Measurements from ENCODE around the gene C19orf85. TPM values are rescaled to one million over a fixed set of nuclear protein-coding genes. Genes with fewer than 3 reads are reported as not detected.
A peak's percentile ranks its signal among the peaks of the same experiment; 100 is the strongest.
"Not testable (repeated sequence)": the region's sequence is repeated elsewhere in the genome, so short reads cannot be mapped to it uniquely, and the experiment has no call there.

Gene C19orf85
- total and polyA plus RNA-seq, 9 donors = not detected

GRCh38 chr19:55498246-55498840 is 33.8 kb upstream of the C19orf85 start:
- Histone ChIP-seq H3K36me3 (no peaks in the 10 kb centered on the region), H3K4me1 (ENCODE audit: insufficient read depth) (peaks cover 4% of the 10 kb centered on the region), H3K9me3 (no peaks in the 10 kb centered on the region), H3K27ac (no peak overlapping the region), H3K27me3 (no peaks in the 10 kb centered on the region), H3K4me3 (no peak overlapping the region)
- DNase-seq = no peak
- intact Hi-C loops (cut with DNase I) = no loop called here
- TF ChIP-seq EP300 (IDR thresholded peaks at IDR 0.05) = no peak
- TF ChIP-seq, protein P1, sequence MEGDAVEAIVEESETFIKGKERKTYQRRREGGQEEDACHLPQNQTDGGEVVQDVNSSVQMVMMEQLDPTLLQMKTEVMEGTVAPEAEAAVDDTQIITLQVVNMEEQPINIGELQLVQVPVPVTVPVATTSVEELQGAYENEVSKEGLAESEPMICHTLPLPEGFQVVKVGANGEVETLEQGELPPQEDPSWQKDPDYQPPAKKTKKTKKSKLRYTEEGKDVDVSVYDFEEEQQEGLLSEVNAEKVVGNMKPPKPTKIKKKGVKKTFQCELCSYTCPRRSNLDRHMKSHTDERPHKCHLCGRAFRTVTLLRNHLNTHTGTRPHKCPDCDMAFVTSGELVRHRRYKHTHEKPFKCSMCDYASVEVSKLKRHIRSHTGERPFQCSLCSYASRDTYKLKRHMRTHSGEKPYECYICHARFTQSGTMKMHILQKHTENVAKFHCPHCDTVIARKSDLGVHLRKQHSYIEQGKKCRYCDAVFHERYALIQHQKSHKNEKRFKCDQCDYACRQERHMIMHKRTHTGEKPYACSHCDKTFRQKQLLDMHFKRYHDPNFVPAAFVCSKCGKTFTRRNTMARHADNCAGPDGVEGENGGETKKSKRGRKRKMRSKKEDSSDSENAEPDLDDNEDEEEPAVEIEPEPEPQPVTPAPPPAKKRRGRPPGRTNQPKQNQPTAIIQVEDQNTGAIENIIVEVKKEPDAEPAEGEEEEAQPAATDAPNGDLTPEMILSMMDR (IDR thresholded peaks at IDR 0.05) = no peak
- TF ChIP-seq POLR2A (IDR thresholded peaks at IDR 0.05) = no peak
- WGBS, 3 donors = 30 to 68% (median 61%) methylated on average over 1 to 2 of the region's 2 CpGs

DNA sequence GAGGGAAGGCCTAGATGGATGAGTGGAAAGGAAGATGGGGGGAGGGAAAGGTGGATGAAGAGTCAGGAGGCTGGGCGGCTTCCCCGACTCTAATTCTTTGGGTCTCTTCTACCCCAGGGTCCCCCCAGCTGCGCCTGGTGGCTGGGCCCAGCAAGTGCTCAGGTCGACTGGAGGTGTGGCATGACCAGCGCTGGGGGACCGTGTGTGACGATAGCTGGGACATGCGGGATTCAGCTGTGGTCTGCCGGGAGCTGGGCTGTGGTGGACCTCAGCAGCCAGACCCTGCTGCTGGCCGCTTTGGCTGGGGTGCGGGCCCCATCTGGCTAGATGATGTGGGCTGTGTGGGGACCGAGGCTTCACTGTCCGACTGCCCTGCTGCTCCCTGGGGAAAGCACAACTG is 33.2 kb upstream of the C19orf85 start:
- Histone ChIP-seq H3K4me1 (ENCODE audit: insufficient read depth) (peaks cover 8% of the 10 kb centered on the region), H3K27ac (no peak overlapping the region), H3K4me3 (no peak overlapping the region), H3K27me3 (no peaks in the 10 kb centered on the region), H3K36me3 (no peaks in the 10 kb centered on the region), H3K9me3 (no peaks in the 10 kb centered on the region)
- WGBS, 3 donors = 83 to 88% (median 87%) methylated on average over 13 of the region's 13 CpGs
- DNase-seq = no peak
- intact Hi-C loops (cut with DNase I) = no loop called here
- TF ChIP-seq, protein P1 (IDR thresholded peaks at IDR 0.05) = no peak
- TF ChIP-seq EP300 (IDR thresholded peaks at IDR 0.05) (no peak), POLR2A (IDR thresholded peaks at IDR 0.05) (no peak)

DNA sequence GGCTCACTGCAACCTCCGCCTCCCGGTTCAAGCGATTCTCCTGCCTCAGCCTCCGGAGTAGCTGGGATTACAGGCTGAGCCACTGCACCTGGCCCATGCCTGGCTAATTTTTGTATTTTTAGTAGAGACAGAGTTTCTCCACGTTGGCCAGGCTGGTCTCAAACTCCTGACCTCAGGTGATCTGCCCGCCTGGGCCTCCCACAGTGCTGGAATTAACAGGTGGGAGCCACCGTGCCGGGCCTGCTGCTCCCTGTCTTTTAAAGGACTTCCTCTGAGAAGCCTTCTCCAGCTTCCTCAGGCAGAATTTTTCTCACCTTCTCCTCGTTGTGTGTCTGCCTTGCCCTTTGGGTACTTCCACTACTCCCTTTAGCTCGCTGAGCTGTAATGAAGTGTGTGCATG is 32.3 kb upstream of the C19orf85 start:
- DNase-seq; H3K36me3 ChIP-seq; H3K9me3 ChIP-seq; H3K27ac ChIP-seq; H3K27me3 ChIP-seq; H3K4me1 ChIP-seq (ENCODE audit: insufficient read depth); H3K4me3 ChIP-seq; intact Hi-C loops (cut with DNase I): not testable (repeated sequence)
- 79 to 82% (median 81%) methylated on average over 10 of the region's 10 CpGs for WGBS, 3 donors

DNA sequence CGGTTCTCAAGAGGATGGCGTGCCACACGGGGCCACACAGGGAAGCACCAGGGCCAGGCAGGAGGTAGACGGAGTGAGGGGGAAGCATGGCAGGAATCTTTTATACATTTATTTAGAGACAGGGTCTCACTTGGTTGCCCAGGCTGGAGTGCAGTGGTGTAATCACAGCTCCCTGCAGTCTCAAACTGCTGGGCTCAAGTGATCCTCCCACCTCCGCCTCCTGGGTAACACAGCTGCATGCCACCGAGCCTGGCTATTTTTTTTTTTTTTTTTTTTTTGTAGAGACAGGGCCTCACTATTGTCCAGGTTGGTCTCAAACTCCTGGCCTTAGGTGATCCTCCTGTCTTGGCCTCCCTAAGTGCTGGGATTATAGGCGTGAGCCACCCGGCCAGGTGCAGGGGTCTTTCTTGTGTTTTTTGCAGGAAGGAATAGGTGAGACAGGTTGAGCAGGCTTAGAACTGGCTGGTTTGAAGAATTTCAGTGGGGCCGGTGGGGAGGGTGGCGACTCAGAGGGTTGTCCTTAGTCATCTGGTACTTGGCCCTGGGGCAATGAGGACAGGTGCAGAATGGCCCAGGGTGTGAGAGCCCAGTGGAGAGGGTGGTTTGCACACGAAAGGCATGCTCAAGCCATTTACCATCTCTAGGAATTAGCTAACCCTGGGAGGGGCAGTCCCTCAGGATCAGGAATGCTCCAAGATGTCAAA is 31.2 kb upstream of the C19orf85 start:
- H3K4me1 ChIP-seq (ENCODE audit: insufficient read depth) = peaks cover 8% of the 10 kb centered on the region
- TF ChIP-seq EP300 (IDR thresholded peaks at IDR 0.05) (no peak), POLR2A (IDR thresholded peaks at IDR 0.05) (no peak)
- TF ChIP-seq, protein P1 (IDR thresholded peaks at IDR 0.05) = no peak
- intact Hi-C loops (cut with DNase I) = no loop called here
- H3K9me3 ChIP-seq = no peaks in the 10 kb centered on the region
- H3K36me3 ChIP-seq = no peaks in the 10 kb centered on the region
- no peak for DNase-seq
- H3K27ac ChIP-seq = no peak overlapping the region
- H3K27me3 ChIP-seq = no peaks in the 10 kb centered on the region
- H3K4me3 ChIP-seq = no peak overlapping the region
- 82 to 88% (median 83%) methylated on average over 11 of the region's 11 CpGs for WGBS, 3 donors

- DNase-seq = peak; percentile 82 to 90 (median 87)
- peak overlapping the region; percentile 89 to 94 for H3K27ac ChIP-seq
- intact Hi-C loops (cut with DNase I) = no loop called here
- TF ChIP-seq, protein P1 (IDR thresholded peaks at IDR 0.05) = no peak
- TF ChIP-seq EP300 (IDR thresholded peaks at IDR 0.05) = no peak
- peak; percentile 76 for TF ChIP-seq POLR2A (IDR thresholded peaks at IDR 0.05)
- no peaks in the 10 kb centered on the region for H3K9me3 ChIP-seq
- peaks cover 8% of the 10 kb centered on the region for H3K4me1 ChIP-seq (ENCODE audit: insufficient read depth)
- no peaks in the 10 kb centered on the region for H3K27me3 ChIP-seq
- H3K36me3 ChIP-seq = no peaks in the 10 kb centered on the region
- WGBS, 3 donors = 2 to 3% (median 2%) methylated on average over 22 of the region's 22 CpGs
- peak overlapping the region; percentile 39 for H3K4me3 ChIP-seq
Observed at GRCh38 chr19:55494172-55494761, 29.7 kb upstream of the C19orf85 start.

Measured in ovary (tissue), 9 donors.